Left ventricle myocardium inferior (tissue), 1 donor: Measurements from ENCODE around the gene SEMA3C. TPM values are rescaled to one million over a fixed set of nuclear protein-coding genes. Genes with fewer than 3 reads are reported as not detected.
A peak's percentile ranks its signal among the peaks of the same experiment; 100 is the strongest.

Experiments
- DNase-seq: peaks from one replicate; pipeline ENCODE4 v3.0.0-alpha.2; 2020
- H3K27ac ChIP-seq: fragments of 200-600 bp; replicated peaks from 2 replicates; pipeline ENCODE4 v1.8.0; 2021
- H3K27me3 ChIP-seq: fragments of 200-600 bp; 2 replicates; pipeline ENCODE4 v1.8.0; 2021; ENCODE audit warnings: low read depth
- H3K36me3 ChIP-seq: fragments of 200-600 bp; 2 replicates; pipeline ENCODE4 v1.8.0; 2021
- H3K4me1 ChIP-seq: fragments of 200-600 bp; 2 replicates; pipeline ENCODE4 v1.8.0; 2021
- H3K4me3 ChIP-seq: fragments of 200-600 bp; 2 replicates; pipeline ENCODE4 v1.8.0; 2021; ENCODE audit warnings: mild to moderate bottlenecking, moderate library complexity
- H3K9me3 ChIP-seq: fragments of 200-600 bp; replicated peaks from 2 replicates; pipeline ENCODE4 v1.8.0; 2021
- intact Hi-C: fragments of 100-400 bp; cut with micrococcal nuclease; formaldehyde crosslinking; loops from one replicate; pipeline ENCODE4 v1.11.0; 2022
- total RNA-seq: library from RNA; stranded (reverse); fragmentation: NEBNext Ultra II Directional; extraction: Animal tissue kit (Norgen Biotek cat#: 25700); gene quantifications from one replicate; pipeline ENCODE4 v1.2.1, GENCODE V29; 2021
- TF ChIP-seq, protein P1 (sequence below): fragments of 200-600 bp; IDR thresholded peaks from 2 replicates; pipeline ENCODE4 v1.8.0; 2021; ENCODE audit warnings: antibody characterized with exemption, mild to moderate bottlenecking, borderline replicate concordance
- donor health status: DM: no; HTN: yes; CAD: no; lungs with severe emphysema.

Gene SEMA3C
- total RNA-seq, 1 donor from 2014 or later = 66.5 TPM

GRCh38 chr7:80827239-80827633, 91.6 kb downstream of the SEMA3C start:
- Histone ChIP-seq H3K36me3 (no peaks in the 10 kb centered on the region), H3K4me1 (peaks cover 63% of the 10 kb centered on the region), H3K27me3 (no peaks in the 10 kb centered on the region), H3K4me3 (no peak overlapping the region), H3K27ac (peak overlapping the region; percentile 34), H3K9me3 (no peaks in the 10 kb centered on the region)
- TF ChIP-seq, protein P1, sequence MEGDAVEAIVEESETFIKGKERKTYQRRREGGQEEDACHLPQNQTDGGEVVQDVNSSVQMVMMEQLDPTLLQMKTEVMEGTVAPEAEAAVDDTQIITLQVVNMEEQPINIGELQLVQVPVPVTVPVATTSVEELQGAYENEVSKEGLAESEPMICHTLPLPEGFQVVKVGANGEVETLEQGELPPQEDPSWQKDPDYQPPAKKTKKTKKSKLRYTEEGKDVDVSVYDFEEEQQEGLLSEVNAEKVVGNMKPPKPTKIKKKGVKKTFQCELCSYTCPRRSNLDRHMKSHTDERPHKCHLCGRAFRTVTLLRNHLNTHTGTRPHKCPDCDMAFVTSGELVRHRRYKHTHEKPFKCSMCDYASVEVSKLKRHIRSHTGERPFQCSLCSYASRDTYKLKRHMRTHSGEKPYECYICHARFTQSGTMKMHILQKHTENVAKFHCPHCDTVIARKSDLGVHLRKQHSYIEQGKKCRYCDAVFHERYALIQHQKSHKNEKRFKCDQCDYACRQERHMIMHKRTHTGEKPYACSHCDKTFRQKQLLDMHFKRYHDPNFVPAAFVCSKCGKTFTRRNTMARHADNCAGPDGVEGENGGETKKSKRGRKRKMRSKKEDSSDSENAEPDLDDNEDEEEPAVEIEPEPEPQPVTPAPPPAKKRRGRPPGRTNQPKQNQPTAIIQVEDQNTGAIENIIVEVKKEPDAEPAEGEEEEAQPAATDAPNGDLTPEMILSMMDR = no peak
- intact Hi-C loops = no loop called here
- DNase-seq = no peak

DNA sequence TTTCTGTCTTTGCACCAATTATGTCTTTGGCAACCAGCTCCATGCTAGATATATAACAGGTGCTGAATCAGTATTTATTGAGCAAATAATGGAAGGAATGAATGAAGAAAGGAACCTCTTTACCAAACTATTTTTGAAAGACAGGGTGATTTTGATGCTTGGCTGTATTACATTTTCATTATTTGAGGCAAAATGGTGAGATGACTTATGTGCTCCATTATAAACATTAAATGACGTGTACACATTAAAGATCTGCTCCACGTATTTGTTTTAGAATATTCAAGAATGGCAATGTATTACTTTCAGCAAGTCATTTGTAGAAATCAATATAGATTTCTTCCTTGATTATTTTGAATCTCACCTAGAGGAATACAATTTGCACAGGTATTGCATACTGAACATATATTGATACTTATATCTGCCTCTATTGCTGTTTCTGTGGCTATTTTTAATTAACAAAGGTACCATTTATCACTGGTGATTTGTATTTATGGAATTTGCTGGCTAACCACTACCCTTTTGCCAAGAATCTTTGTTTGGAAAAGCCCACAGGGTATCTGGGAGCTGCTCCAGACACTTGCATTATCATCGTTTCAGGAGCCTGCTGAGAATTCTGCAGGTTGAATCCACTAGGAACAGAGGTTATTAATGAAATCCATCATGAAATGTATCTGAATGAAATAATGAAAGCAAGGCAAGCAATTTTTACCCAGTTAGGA, 92.2 kb downstream of the SEMA3C start:
- intact Hi-C loops = no loop called here
- Histone ChIP-seq H3K4me3 (no peak overlapping the region), H3K36me3 (no peaks in the 10 kb centered on the region), H3K27ac (peak overlapping the region; percentile 34), H3K9me3 (no peaks in the 10 kb centered on the region), H3K4me1 (peaks cover 57% of the 10 kb centered on the region), H3K27me3 (no peaks in the 10 kb centered on the region)
- TF ChIP-seq, protein P1 = no peak
- no peak for DNase-seq

DNA sequence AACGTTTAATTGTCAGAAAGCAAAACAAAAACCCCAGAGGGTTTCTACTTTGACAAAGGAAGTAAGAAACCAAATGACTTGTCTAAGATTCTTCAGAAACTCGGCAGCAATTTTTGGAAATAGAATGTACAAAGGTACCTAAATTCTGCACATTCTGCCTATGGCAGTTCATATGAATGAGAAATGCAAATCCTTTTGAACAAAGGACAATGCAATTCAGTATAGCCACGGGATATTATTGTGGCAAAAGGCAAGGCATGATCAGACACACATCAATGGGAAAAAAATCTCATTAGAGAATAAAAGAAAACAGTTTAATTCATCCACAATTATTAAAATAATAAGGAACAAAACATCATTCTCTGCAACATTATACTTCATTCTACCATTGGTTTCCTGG, 93.4 kb downstream of the SEMA3C start:
- Histone ChIP-seq H3K4me1 (peaks cover 45% of the 10 kb centered on the region), H3K4me3 (no peak overlapping the region), H3K27me3 (no peaks in the 10 kb centered on the region), H3K27ac (no peak overlapping the region), H3K36me3 (no peaks in the 10 kb centered on the region), H3K9me3 (no peaks in the 10 kb centered on the region)
- no peak for DNase-seq
- TF ChIP-seq, protein P1 = no peak
- intact Hi-C loops = no loop called here

- intact Hi-C loops = no loop called here
- Histone ChIP-seq H3K27ac (no peak overlapping the region), H3K9me3 (no peaks in the 10 kb centered on the region), H3K27me3 (no peaks in the 10 kb centered on the region), H3K4me3 (no peak overlapping the region), H3K4me1 (peaks cover 41% of the 10 kb centered on the region), H3K36me3 (no peaks in the 10 kb centered on the region)
- TF ChIP-seq, protein P1 = no peak
- DNase-seq = no peak
These were observed 94.6 kb downstream of the SEMA3C start for GRCh38 chr7:80824253-80824652.

DNA sequence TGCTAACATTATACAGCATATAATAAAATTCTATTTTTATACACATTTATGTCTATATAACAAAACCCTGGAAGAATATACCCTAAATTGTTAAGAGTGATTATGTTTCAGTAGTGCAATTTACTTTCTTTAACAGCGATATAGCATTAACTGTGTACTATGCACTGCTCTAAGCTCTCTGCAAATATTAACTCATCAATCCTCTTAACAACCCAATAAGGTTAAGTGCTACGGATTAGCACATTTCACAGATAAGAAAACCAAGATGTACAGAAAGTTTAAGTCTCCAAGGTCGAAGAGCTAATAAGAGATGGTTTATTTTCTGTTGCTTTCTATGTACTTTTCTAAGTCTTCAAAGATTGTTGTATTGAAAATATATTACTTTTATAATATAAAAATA, 95.8 kb downstream of the SEMA3C start:
- TF ChIP-seq, protein P1 = no peak
- H3K27ac ChIP-seq = no peak overlapping the region
- H3K36me3 ChIP-seq = no peaks in the 10 kb centered on the region
- peaks cover 37% of the 10 kb centered on the region for H3K4me1 ChIP-seq
- H3K4me3 ChIP-seq = no peak overlapping the region
- H3K9me3 ChIP-seq = no peaks in the 10 kb centered on the region
- intact Hi-C loops = no loop called here
- no peak for DNase-seq
- no peaks in the 10 kb centered on the region for H3K27me3 ChIP-seq
